Kidney epithelial cell (primary cell): ENCODE measurements around the gene MOB1A. TPM values are rescaled to one million over a fixed set of nuclear protein-coding genes. Genes with fewer than 3 reads are reported as not detected.

Source experiments
- DNase-seq: peaks from one replicate; pipeline ENCODE4 v3.0.0-alpha.2; 2010; ENCODE audit warnings: low read depth
- H3K27me3 ChIP-seq: 2 replicates; pipeline ENCODE4 v1.6.0; 2011; ENCODE audit warnings: low read length; ENCODE audit not compliant: control insufficient read depth, insufficient read depth
- H3K36me3 ChIP-seq: 2 replicates; pipeline ENCODE4 v1.5.1; 2011; ENCODE audit warnings: low read length; ENCODE audit not compliant: control insufficient read depth, insufficient read depth
- H3K4me3 ChIP-seq: 2 replicates; pipeline ENCODE4 v1.5.1; 2011; ENCODE audit warnings: low read depth, mild to moderate bottlenecking, control low read depth, low read length
- CTCF ChIP-seq: IDR thresholded peaks from 2 replicates; pipeline ENCODE4 v1.5.1; 2011; ENCODE audit warnings: mild to moderate bottlenecking, moderate library complexity, low read length, control low read depth, inconsistent platforms; ENCODE audit not compliant: insufficient read depth, poor library complexity, severe bottlenecking
- total RNA-seq: library from RNA; depleted of rRNA; stranded (reverse); fragments of >200 nt; gene quantifications from 2 replicates; pipeline ENCODE4 v1.2.3, GENCODE V29; 2015

MOB1A gene
- total RNA-seq, 1 donor from 2014 or later: 120 TPM

GRCh38 chr2:74164761-74165160 is 13.9 kb downstream of the MOB1A start:
- Histone ChIP-seq H3K36me3 (no peaks in the 10 kb centered on the region), H3K27me3 (no peaks in the 10 kb centered on the region), H3K4me3 (no peak overlapping the region)
- no peak for DNase-seq
- TF ChIP-seq CTCF: no peak

- Histone ChIP-seq H3K36me3 (no peaks in the 10 kb centered on the region), H3K4me3 (no peak overlapping the region), H3K27me3 (no peaks in the 10 kb centered on the region)
- no peak for DNase-seq
- TF ChIP-seq CTCF: no peak
Observed at GRCh38 chr2:74162951-74163350, 15.7 kb downstream of the MOB1A start.

GRCh38 chr2:74155830-74156229 is 22.8 kb downstream of the MOB1A start:
- Histone ChIP-seq H3K36me3 (no peaks in the 10 kb centered on the region), H3K27me3 (no peaks in the 10 kb centered on the region), H3K4me3 (no peak overlapping the region)
- TF ChIP-seq CTCF: no peak
- DNase-seq: no peak

- Histone ChIP-seq H3K27me3 (no peaks in the 10 kb centered on the region), H3K4me3 (no peak overlapping the region), H3K36me3 (no peaks in the 10 kb centered on the region)
- no peak for TF ChIP-seq CTCF
- no peak for DNase-seq
Observed at GRCh38 chr2:74152954-74153353, 25.7 kb downstream of the MOB1A start.

- no peaks in the 10 kb centered on the region for H3K36me3 ChIP-seq
Observed at GRCh38 chr2:74149570-74150319, 28.9 kb downstream of the MOB1A start.

More at GRCh38 chr2:74149570-74150319, 28.9 kb downstream of the MOB1A start:
- no peaks in the 10 kb centered on the region for H3K27me3 ChIP-seq
- TF ChIP-seq CTCF: no peak
- DNase-seq: no peak
- no peak overlapping the region for H3K4me3 ChIP-seq
